Ectodermal cell (in vitro differentiated cells): ENCODE results near the gene SEC31A.

ENCODE experiments used
- H3K27ac ChIP-seq: 2 replicates; pipeline ENCODE4 v1.7.0; 2013; ENCODE audit warnings: mild to moderate bottlenecking, low read depth, low read length; ENCODE audit not compliant: insufficient read depth, poor library complexity, severe bottlenecking
- H3K27me3 ChIP-seq: 2 replicates; pipeline ENCODE4 v1.7.0; 2013; ENCODE audit warnings: mild to moderate bottlenecking, low read length; ENCODE audit not compliant: insufficient read depth, control insufficient read depth, poor library complexity, severe bottlenecking
- H3K36me3 ChIP-seq: one replicate; pipeline ENCODE4 v1.7.0; 2013; ENCODE audit warnings: low read length; ENCODE audit not compliant: control insufficient read depth, insufficient read depth
- H3K4me1 ChIP-seq: one replicate; pipeline ENCODE4 v1.7.0; 2013; ENCODE audit warnings: low read length; ENCODE audit not compliant: control insufficient read depth, insufficient read depth
- H3K4me3 ChIP-seq: 2 replicates; pipeline ENCODE4 v1.7.0; 2013; ENCODE audit warnings: low read depth, low read length, control low read depth; ENCODE audit not compliant: insufficient read depth
- H3K9me3 ChIP-seq: 2 replicates; pipeline ENCODE4 v1.7.0; 2013; ENCODE audit warnings: mild to moderate bottlenecking, low read length, moderate library complexity; ENCODE audit not compliant: control insufficient read depth
- WGBS, 2 experiments: methylation state at CpG; one replicate each; pipeline ENCODE4 v1.1.7; 2013; ENCODE audit warnings: missing lambda C conversion rate in 2 of 2; 5-methylcytosine and 5-hydroxymethylcytosine counted together

SEC31A gene

GRCh38 chr4:82811838-82812341, 79.1 kb downstream of the SEC31A start:
- WGBS, 2 experiments = 11 to 14% methylated on average over 5 to 6 of the region's 6 CpGs
- no peaks in the 10 kb centered on the region for H3K36me3 ChIP-seq
- H3K27me3 ChIP-seq = peaks cover 15% of the 10 kb centered on the region
- no peaks in the 10 kb centered on the region for H3K9me3 ChIP-seq
- H3K4me1 ChIP-seq = peaks cover 10% of the 10 kb centered on the region
- H3K27ac ChIP-seq = no peak overlapping the region
- no peak overlapping the region for H3K4me3 ChIP-seq

GRCh38 chr4:82811392-82811791, 79.6 kb downstream of the SEC31A start:
- Histone ChIP-seq H3K27me3 (peaks cover 15% of the 10 kb centered on the region), H3K4me1 (peaks cover 10% of the 10 kb centered on the region)
- 73% methylated on average over 1 of the region's 1 CpG; no CpG with 5 or more reads in 1 of the 2 experiments for WGBS, 2 experiments

GRCh38 chr4:82810176-82810575, 80.8 kb downstream of the SEC31A start:
- WGBS, 2 experiments = 78 to 85% methylated on average over 4 of the region's 4 CpGs
- no peak overlapping the region for H3K4me3 ChIP-seq

More at GRCh38 chr4:82811392-82811791, 79.6 kb downstream of the SEC31A start:
- H3K36me3 ChIP-seq = no peaks in the 10 kb centered on the region
- no peaks in the 10 kb centered on the region for H3K9me3 ChIP-seq
- H3K27ac ChIP-seq = no peak overlapping the region
- no peak overlapping the region for H3K4me3 ChIP-seq

GRCh38 chr4:82809619-82810018, 81.3 kb downstream of the SEC31A start:
- H3K4me3 ChIP-seq = no peak overlapping the region
- H3K36me3 ChIP-seq = no peaks in the 10 kb centered on the region
- peaks cover 31% of the 10 kb centered on the region for H3K27me3 ChIP-seq
- H3K27ac ChIP-seq = no peak overlapping the region
- no peaks in the 10 kb centered on the region for H3K9me3 ChIP-seq
- peaks cover 7% of the 10 kb centered on the region for H3K4me1 ChIP-seq

More at GRCh38 chr4:82810176-82810575, 80.8 kb downstream of the SEC31A start:
- Histone ChIP-seq H3K27me3 (peaks cover 25% of the 10 kb centered on the region), H3K36me3 (no peaks in the 10 kb centered on the region), H3K9me3 (no peaks in the 10 kb centered on the region), H3K27ac (no peak overlapping the region), H3K4me1 (peaks cover 10% of the 10 kb centered on the region)

GRCh38 chr4:82803746-82804145, 87.2 kb downstream of the SEC31A start:
- 85 to 90% methylated on average over 4 of the region's 4 CpGs for WGBS, 2 experiments
- peaks cover 6% of the 10 kb centered on the region for H3K4me1 ChIP-seq
- H3K27me3 ChIP-seq = peaks cover 74% of the 10 kb centered on the region
- H3K4me3 ChIP-seq = no peak overlapping the region
- H3K9me3 ChIP-seq = no peaks in the 10 kb centered on the region
- no peak overlapping the region for H3K27ac ChIP-seq
- H3K36me3 ChIP-seq = no peaks in the 10 kb centered on the region

- H3K27me3 ChIP-seq = peaks cover 83% of the 10 kb centered on the region
These were observed 88.0 kb downstream of the SEC31A start for GRCh38 chr4:82802911-82803310.

GRCh38 chr4:82801910-82802521, 88.9 kb downstream of the SEC31A start:
- H3K9me3 ChIP-seq = no peaks in the 10 kb centered on the region
- peaks cover 10% of the 10 kb centered on the region for H3K4me1 ChIP-seq
- no peak overlapping the region for H3K27ac ChIP-seq
- no peaks in the 10 kb centered on the region for H3K36me3 ChIP-seq
- H3K4me3 ChIP-seq = no peak overlapping the region
- WGBS, 2 experiments = 67 to 88% methylated on average over 2 of the region's 3 CpGs
- peaks cover 92% of the 10 kb centered on the region for H3K27me3 ChIP-seq

More at GRCh38 chr4:82802911-82803310, 88.0 kb downstream of the SEC31A start:
- Histone ChIP-seq H3K4me3 (no peak overlapping the region), H3K4me1 (peaks cover 6% of the 10 kb centered on the region), H3K9me3 (no peaks in the 10 kb centered on the region), H3K36me3 (no peaks in the 10 kb centered on the region), H3K27ac (no peak overlapping the region)
- WGBS, 2 experiments = 80 to 81% methylated on average over 2 of the region's 2 CpGs

- H3K36me3 ChIP-seq = no peaks in the 10 kb centered on the region
- peak overlapping the region; percentile 65 for H3K4me3 ChIP-seq
- WGBS, 2 experiments = 11% methylated on average over 25 of the region's 25 CpGs
- H3K9me3 ChIP-seq = no peaks in the 10 kb centered on the region
- H3K4me1 ChIP-seq = peaks cover 10% of the 10 kb centered on the region
- peaks cover 100% of the 10 kb centered on the region for H3K27me3 ChIP-seq
- H3K27ac ChIP-seq = no peak overlapping the region
These were observed 91.7 kb downstream of the SEC31A start for GRCh38 chr4:82799006-82799881.

- H3K27me3 ChIP-seq = peaks cover 100% of the 10 kb centered on the region
- no peak within 1 kb of the TSS for H3K27ac ChIP-seq
- peaks cover 10% of the 10 kb centered on the region for H3K4me1 ChIP-seq
- no peaks in the 10 kb centered on the region for H3K9me3 ChIP-seq
- H3K36me3 ChIP-seq = no peaks in the 10 kb centered on the region
- H3K4me3 ChIP-seq = peak within 1 kb of the TSS; percentile 65
- 0% methylated on average over 94 of the region's 94 CpGs for WGBS, 2 experiments
These were observed 92.6 kb downstream of the SEC31A start, which contains the start of gene SCD5 for GRCh38 chr4:82798168-82799005. TSS of gene SCD5 (minus strand) at chr4:82798796. CDS start at chr4:82798537, 259 bp downstream.
